Endothelial cell (in vitro differentiated cells): Measurements from ENCODE around the gene NMT2. TPM values are rescaled to one million over a fixed set of nuclear protein-coding genes. Genes with fewer than 3 reads are reported as not detected.

ENCODE experiments used
- DNase-seq: peaks from one replicate; pipeline ENCODE4 v3.0.0; 2021; ENCODE audit warnings: low spot score
- H3K27ac Mint-ChIP-seq: one replicate; pipeline ENCODE4 v1.8.0; 2021; ENCODE audit warnings: mixed read lengths, inconsistent platforms; ENCODE audit not compliant: unreplicated experiment
- H3K27me3 Mint-ChIP-seq: one replicate; pipeline ENCODE4 v1.8.0; 2021; ENCODE audit warnings: mild to moderate bottlenecking, moderate library complexity, mixed read lengths, inconsistent platforms; ENCODE audit not compliant: unreplicated experiment
- H3K36me3 Mint-ChIP-seq: one replicate; pipeline ENCODE4 v1.8.0; 2021; ENCODE audit warnings: mild to moderate bottlenecking, low read depth, mixed read lengths, inconsistent platforms; ENCODE audit not compliant: unreplicated experiment
- H3K4me1 Mint-ChIP-seq: one replicate; pipeline ENCODE4 v1.8.0; 2021; ENCODE audit warnings: mild to moderate bottlenecking, mixed read lengths, inconsistent platforms; ENCODE audit not compliant: unreplicated experiment
- H3K4me3 Mint-ChIP-seq: one replicate; pipeline ENCODE4 v1.8.0; 2021; ENCODE audit warnings: mild to moderate bottlenecking, mixed read lengths, inconsistent platforms; ENCODE audit not compliant: unreplicated experiment
- H3K9me3 Mint-ChIP-seq: one replicate; pipeline ENCODE4 v1.8.0; 2021; ENCODE audit warnings: mixed read lengths, inconsistent platforms; ENCODE audit not compliant: unreplicated experiment
- CTCF ChIP-seq: fragments of 200-600 bp; sonication (generic); IDR thresholded peaks from one replicate; pipeline ENCODE4 v1.5.0; 2021; ENCODE audit warnings: antibody characterized with exemption; ENCODE audit not compliant: unreplicated experiment
- total RNA-seq: library from RNA; stranded (reverse); fragmentation: NEBNext Ultra II Directional; extraction: Animal tissue kit (Norgen Biotek cat#: 25700); gene quantifications from one replicate; pipeline ENCODE4 v1.2.1, GENCODE V29; 2021; ENCODE audit not compliant: unreplicated experiment

The NMT2 gene
- total RNA-seq, 1 donor from 2014 or later, result 7.4 TPM

- Mint-ChIP-seq H3K27ac (no peak overlapping the region), H3K36me3 (peaks cover 8% of the 10 kb centered on the region), H3K4me3 (peak overlapping the region; percentile 4), H3K27me3 (no peaks in the 10 kb centered on the region), H3K4me1 (no peaks in the 10 kb centered on the region), H3K9me3 (peaks cover 5% of the 10 kb centered on the region)
- no peak for DNase-seq
- no peak for TF ChIP-seq CTCF
Measured at GRCh38 chr10:15059914-15060313, 108.6 kb downstream of the NMT2 start.

GRCh38 chr10:15058689-15059088 lies 109.8 kb downstream of the NMT2 start:
- no peak for TF ChIP-seq CTCF
- no peak overlapping the region for H3K4me3 Mint-ChIP-seq
- peaks cover 8% of the 10 kb centered on the region for H3K36me3 Mint-ChIP-seq
- DNase-seq, result no peak
- H3K4me1 Mint-ChIP-seq, result no peaks in the 10 kb centered on the region
- H3K9me3 Mint-ChIP-seq, result peaks cover 5% of the 10 kb centered on the region
- H3K27ac Mint-ChIP-seq, result no peak overlapping the region
- no peaks in the 10 kb centered on the region for H3K27me3 Mint-ChIP-seq

Other genes with a start within 250 kb of the NMT2 start
- 5.5 TPM for gene DCLRE1C, start 214.6 kb downstream of the NMT2 start, total RNA-seq
- 0.80 TPM for gene MEIG1, start 209.3 kb downstream of the NMT2 start, total RNA-seq
- 0.54 TPM for gene OLAH, start 124.8 kb downstream of the NMT2 start, total RNA-seq
- gene ACBD7, start 79.9 kb downstream of the NMT2 start, total RNA-seq, result 0.33 TPM
- 13.0 TPM for gene RPP38, start 71.3 kb downstream of the NMT2 start, total RNA-seq
- 113 TPM for gene FAM171A1, start 202.6 kb upstream of the NMT2 start, total RNA-seq